Measurements from ENCODE around the gene TMEM86A. TPM values are rescaled to one million over a fixed set of nuclear protein-coding genes. Genes with fewer than 3 reads are reported as not detected.
"Not testable (repeated sequence)": the region's sequence is repeated elsewhere in the genome, so short reads cannot be mapped to it uniquely, and the experiment has no call there.

Gene TMEM86A
- total RNA-seq: 0.46 and 1.3 TPM in 2 replicates

GRCh38 chr11:18698341-18699268 is at the start of gene TMEM86A:
Gene TMEM86A (plus strand): TSS chr11:18698779. CDS start chr11:18698887, 108 bp downstream.
- intact Hi-C loops (cut with micrococcal nuclease): loop anchor here (1.0 to 5.0 kb wide), 9 partner anchors 8 to 686 kb away; partner anchors contain the start of genes GTF2H1, HPS5, SERGEF and SPTY2D1

- intact Hi-C loops (cut with micrococcal nuclease): loop anchor here (5.0 kb wide), 1 partner anchor 408 kb away; no protein-coding TSS in a partner anchor
These were observed 48.2 kb upstream of the TMEM86A start for GRCh38 chr11:18650353-18650752.

GRCh38 chr11:18650859-18651557 is 47.6 kb upstream of the TMEM86A start:
- intact Hi-C loops (cut with micrococcal nuclease): loop anchor here (1.0 to 5.0 kb wide), 7 partner anchors 17 to 409 kb away; partner anchors contain the start of genes SPTY2D1 and UEVLD

- intact Hi-C loops (cut with micrococcal nuclease): no loop called here
These were observed 40.9 kb upstream of the TMEM86A start for GRCh38 chr11:18657673-18658072.

- intact Hi-C loops (cut with micrococcal nuclease): loop anchor here (1.0 kb wide), 1 partner anchor 31 kb away; the partner anchor contains the start of gene SPTY2D1
These were observed 33.2 kb upstream of the TMEM86A start for GRCh38 chr11:18665353-18665872.

- intact Hi-C loops (cut with micrococcal nuclease): no loop called here
These were observed 30.4 kb upstream of the TMEM86A start for GRCh38 chr11:18668131-18668530.

GRCh38 chr11:18669219-18669596 is 29.4 kb upstream of the TMEM86A start:
- intact Hi-C loops (cut with micrococcal nuclease): loop anchor here (1.0 kb wide), 3 partner anchors 30 to 81 kb away; partner anchors contain the start of gene UEVLD

- intact Hi-C loops (cut with micrococcal nuclease): loop anchor here (1.0 kb wide), 3 partner anchors 30 to 81 kb away; partner anchors contain the start of gene UEVLD
These were observed 28.9 kb upstream of the TMEM86A start for GRCh38 chr11:18669711-18670110.

- intact Hi-C loops (cut with micrococcal nuclease): no loop called here
These were observed 27.3 kb upstream of the TMEM86A start for GRCh38 chr11:18671246-18671645.

GRCh38 chr11:18672209-18672608 is 26.4 kb upstream of the TMEM86A start:
- intact Hi-C loops (cut with micrococcal nuclease): loop anchor here (2.0 kb wide), 2 partner anchors 37 to 51 kb away; partner anchors contain the start of gene SPTY2D1

GRCh38 chr11:18676803-18677202 is 21.8 kb upstream of the TMEM86A start:
- intact Hi-C loops (cut with micrococcal nuclease): no loop called here

- intact Hi-C loops (cut with micrococcal nuclease): no loop called here
These were observed 21.0 kb upstream of the TMEM86A start for GRCh38 chr11:18677560-18677959.

GRCh38 chr11:18681949-18682348 is 16.6 kb upstream of the TMEM86A start:
- intact Hi-C loops (cut with micrococcal nuclease): not testable (repeated sequence)

- intact Hi-C loops (cut with micrococcal nuclease): no loop called here
These were observed 16.1 kb upstream of the TMEM86A start for GRCh38 chr11:18682466-18682865.

GRCh38 chr11:18684267-18684666 is 14.3 kb upstream of the TMEM86A start:
- intact Hi-C loops (cut with micrococcal nuclease): no loop called here

GRCh38 chr11:18691467-18692140 is 7.0 kb upstream of the TMEM86A start:
- intact Hi-C loops (cut with micrococcal nuclease): not testable (repeated sequence)

GRCh38 chr11:18692941-18693760 is 5.4 kb upstream of the TMEM86A start:
- intact Hi-C loops (cut with micrococcal nuclease): no loop called here

GRCh38 chr11:18696638-18697225 is 1.8 kb upstream of the TMEM86A start:
- intact Hi-C loops (cut with micrococcal nuclease): loop anchor here (5.0 kb wide), 1 partner anchor 79 kb away; no protein-coding TSS in a partner anchor

GRCh38 chr11:18697576-18697975 is 1.0 kb upstream of the TMEM86A start:
- intact Hi-C loops (cut with micrococcal nuclease): loop anchor here (5.0 kb wide), 1 partner anchor 80 kb away; no protein-coding TSS in a partner anchor

All from T-helper 1 cell treated with Interleukin-12 subunit alpha and Interleukin-12 subunit beta and Interleukin-4 antibody, amounts not matched to agents 30 ng/mL and 1 ng/mL, for 36 hours (primary cell).